GM18873 (cell line): ENCODE results near the gene CWC27.

Experiments used
- ATAC-seq: cut with Tn5 transposase; IDR thresholded peaks from one replicate; pipeline ENCODE4 v1.9.1; 2021; ENCODE audit warnings: mild to moderate bottlenecking, moderate library complexity, moderate number of reproducible peaks; ENCODE audit not compliant: unreplicated experiment, low FRiP score

CWC27 gene

DNA sequence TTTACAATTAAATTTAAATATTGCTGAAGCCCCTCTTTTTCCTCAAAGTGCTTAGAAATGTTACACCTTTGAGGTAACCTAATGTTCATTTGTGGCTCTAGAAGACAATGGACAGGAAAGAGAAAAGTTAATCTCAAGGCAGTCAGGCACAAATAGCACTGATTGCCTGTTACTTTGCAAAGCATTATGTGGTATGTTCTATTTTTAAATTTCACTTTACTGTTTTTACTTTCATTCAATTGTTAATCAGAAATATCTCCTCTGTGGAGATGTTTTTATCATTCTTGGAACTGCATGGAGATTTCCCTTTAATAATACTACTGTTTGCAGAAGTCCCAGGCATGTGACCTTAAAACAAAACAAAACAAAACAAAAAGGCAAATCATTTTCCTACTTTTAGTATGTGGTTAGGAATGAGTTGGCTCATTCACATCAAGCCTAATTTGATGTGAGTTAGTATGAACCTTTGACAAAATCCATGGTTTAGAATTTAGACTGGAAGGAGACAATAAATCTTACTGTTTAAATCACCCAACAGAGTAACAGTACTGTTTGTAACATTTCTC, 67.5 kb downstream of the CWC27 start:
- no peak for ATAC-seq

DNA sequence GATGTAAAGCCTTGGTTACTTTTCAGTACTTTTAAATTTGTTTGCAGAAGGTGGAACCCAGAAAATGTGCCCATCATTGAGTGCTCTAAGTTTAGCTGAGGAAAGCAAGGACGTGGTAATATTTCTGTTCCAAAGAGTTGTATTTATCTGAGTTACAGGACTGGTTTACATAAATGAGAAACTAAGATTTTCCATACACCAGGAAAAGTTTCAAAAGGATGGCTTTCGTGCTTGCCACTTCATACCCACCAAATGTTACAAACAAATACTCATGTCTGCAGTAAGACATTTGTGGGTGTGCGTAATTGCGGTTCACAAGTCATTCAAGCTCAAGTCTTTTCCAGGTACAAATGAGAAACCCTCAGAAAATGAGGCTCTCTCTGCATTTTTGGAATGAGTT, 68.1 kb downstream of the CWC27 start:
- ATAC-seq: no peak

DNA sequence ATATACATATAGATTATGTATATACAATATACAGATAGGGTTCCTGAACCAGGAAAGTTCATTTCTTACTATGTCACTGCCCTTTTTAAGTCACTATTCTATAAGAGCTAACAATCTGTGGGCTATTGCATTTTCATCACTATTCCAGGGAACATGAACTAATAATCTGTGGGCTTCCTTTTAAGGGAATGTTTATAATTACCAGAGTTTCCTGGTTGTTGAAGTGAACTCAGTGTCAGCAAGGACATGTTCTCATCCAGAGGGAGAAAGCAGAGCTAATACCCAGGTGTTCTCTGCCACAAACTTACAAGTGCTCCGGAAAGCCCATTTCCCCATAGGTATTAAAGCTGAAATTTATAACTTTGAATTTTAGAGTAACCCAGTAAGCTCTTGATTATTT, 69.6 kb downstream of the CWC27 start:
- ATAC-seq: no peak

DNA sequence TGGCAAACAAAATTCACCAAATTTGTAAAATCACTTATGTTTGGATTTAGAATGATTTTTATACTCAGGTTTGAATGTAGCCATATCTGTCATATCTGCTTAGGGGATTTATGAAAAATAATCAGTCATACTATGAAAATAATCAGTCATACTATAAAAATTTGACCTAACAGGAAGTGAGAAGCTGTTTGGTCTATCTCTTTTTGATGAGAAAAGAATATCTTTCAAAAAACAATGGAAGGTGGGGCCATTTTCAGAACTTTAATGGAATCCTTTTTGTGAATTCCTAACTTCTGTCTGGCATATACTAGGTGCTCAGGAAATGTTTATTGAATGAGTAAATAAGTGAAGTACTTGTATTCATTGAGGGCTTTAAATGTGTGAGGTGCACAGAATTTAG, 70.1 kb downstream of the CWC27 start:
- no peak for ATAC-seq

DNA sequence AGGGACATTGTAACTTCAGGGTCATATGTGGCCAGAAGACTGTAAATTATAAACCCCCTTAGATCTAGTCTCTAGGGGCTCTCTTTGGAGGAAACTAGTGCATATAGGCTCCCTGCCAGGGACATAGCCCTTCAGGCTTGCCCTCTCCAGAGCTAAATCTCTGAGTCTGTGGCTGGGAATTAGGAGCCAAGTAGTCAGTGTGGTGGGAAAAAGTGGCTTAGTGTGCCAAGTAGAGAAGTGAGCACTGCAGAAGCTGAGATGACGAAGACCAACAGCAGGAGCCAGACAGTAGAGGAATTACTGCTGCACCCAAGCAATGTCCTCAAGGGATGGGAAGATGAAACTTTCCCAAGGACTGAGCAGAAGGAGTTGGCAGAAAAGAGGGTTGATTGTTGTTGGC, 71.2 kb downstream of the CWC27 start:
- ATAC-seq: no peak

DNA sequence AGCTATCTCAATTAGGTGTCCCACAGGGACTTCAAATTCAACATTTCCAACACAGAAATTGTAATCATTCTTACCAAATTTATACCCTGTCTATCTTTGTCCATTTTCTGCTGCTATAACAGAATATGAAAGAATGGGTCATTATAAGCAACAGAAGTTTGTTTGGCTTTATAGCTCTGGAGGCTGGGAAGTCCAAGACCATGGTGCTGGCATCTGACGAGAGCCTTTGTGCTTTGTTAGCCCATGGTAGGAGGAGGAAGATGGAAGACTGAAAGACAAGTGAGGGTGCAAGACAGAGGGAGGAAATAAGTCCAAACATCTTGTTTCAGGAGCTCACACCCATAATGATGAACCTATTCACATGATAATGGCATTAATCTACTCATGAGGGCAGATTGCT, 72.2 kb downstream of the CWC27 start:
- ATAC-seq: no peak

GRCh38 chr5:64853777-64854176, 85.0 kb downstream of the CWC27 start:
- ATAC-seq: no peak

GRCh38 chr5:64854855-64855254, 86.1 kb downstream of the CWC27 start:
- ATAC-seq: no peak

- ATAC-seq: no peak
Measured at GRCh38 chr5:64859881-64860280, 91.2 kb downstream of the CWC27 start.

- ATAC-seq: no peak
Measured at GRCh38 chr5:64861281-64861680, 92.6 kb downstream of the CWC27 start.

DNA sequence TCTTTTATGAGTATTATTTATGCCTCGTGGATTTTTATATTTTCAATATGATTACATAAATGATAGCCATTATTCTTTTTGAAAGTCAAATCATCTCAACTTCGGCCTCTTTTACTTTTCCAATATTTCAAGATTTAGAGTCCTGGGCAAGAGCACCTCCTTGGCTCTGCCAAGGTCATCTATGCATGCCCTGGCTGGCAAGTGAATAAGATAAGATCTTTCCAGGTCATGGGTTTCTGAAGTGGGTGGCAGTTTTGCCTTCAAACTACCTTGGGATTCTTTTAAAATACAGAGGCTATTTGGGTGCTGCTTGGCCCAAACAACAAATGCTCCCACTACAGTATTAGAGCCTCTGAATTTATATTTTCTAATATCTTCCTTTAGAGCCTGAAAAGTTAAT, 95.4 kb downstream of the CWC27 start:
- ATAC-seq: no peak

DNA sequence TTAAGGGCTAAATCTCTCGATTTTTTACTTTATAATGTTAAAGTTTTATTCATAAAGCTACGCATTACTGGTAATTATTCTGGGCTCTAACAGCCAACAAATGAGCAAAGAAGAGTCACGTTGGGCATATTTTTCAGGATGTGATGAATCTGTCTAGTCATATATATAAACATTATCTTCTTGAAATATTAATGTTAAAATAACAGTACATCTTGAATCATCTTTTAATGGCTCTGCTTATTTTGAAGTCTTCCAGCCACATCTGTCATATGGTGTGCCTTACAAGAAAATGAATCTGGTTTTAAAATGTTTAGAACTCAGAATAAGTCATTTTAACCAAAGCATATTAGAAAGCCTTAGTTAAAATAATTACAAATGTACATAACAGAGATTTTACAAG, 96.9 kb downstream of the CWC27 start:
- ATAC-seq: no peak

DNA sequence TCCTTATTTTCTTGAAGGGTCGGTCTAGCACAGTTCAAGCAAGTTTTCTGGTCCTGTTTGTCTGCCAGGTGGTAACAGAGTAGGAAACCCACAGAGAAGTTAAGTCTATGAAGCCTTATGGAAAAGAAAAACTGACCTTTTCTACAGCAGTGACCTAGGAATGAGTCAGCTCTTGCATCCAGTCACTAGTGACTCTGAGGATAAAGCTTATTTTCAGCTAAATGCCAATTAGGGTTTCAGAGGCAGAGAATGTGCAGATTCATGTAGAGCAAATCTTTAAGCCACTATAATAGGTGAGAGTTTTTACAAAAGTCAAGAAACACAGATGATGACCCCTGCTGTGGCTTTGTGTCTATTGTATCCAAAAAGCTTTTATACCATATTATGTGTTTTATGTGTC, 100.7 kb downstream of the CWC27 start:
- no peak for ATAC-seq

GRCh38 chr5:64872044-64872443, 103.3 kb downstream of the CWC27 start:
- no peak for ATAC-seq

DNA sequence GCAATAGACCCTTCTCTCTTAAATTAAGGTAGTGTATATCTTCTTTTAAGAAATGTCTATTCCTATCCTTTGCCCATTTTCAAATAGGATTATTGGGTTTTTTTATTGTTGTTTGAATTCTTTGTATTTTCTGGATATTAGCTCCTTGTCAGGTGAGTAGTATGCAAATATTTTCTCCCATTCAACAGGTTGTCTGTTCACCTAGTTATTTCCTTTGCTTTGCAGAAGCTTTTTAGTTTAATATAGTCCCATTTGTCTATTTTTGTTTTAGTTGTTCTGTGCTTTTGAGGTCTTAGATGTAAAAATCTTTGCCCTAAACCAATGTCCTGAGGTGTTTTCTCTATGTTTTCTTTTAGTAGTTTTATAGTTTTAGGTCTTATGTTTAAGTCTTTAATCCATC, 104.7 kb downstream of the CWC27 start:
- no peak for ATAC-seq

DNA sequence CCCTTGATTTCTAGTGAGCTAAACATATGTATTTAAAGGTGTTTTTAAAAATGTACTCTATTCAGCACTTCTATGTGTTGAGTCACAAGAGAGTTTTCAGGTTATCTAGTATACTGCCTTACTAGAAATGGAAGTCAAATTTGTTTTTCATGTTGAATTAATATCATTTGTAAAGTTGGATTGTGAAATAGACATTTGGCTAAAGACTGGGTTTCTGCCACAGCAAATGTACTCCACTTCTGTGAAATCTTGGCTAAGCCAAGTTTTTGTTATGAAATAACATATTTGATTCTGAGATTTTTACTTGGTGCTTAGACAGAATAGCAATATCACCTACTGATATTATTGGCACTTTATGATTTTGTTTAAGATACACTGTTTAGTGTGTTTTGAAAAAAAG, 106.0 kb downstream of the CWC27 start:
- ATAC-seq: no peak

DNA sequence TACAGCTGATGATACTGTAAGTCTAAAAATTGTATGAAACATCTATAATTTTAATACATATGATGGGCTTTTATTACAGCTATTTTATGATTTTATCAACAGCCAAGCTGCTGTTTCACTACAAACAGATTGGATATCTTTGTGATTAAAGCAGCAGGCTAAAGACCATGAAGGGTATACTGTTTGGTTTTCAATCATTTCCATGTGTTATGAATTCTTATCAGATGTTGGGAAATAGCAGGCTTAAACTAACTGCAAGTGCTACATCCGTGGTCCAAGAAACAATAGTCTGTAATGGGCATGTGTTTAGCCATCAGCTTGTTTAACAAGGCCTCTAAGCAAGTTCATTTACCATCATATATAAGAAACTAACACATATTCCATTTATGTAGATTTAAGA, 107.5 kb downstream of the CWC27 start:
- no peak for ATAC-seq

DNA sequence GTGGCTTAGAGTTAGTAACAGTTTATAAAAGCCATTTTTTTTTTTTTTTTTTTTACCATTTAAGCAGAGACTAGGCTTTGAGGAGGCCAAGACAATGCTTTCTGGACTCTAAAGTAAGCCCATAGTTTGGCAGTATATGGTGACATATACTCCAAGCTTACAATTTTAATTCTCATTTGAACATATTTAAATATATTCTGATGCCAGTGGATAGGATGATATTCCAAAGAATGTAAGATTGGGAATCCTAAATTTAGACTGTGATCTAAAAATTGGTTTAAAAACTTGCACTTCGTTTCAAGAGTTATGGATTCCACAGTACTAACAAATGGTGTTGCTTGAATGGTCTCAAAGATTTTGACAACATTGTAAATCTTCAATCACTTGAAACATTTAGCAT, 112.1 kb downstream of the CWC27 start:
- ATAC-seq: no peak

- no peak for ATAC-seq
Measured at GRCh38 chr5:64883912-64884311, 115.2 kb downstream of the CWC27 start.

DNA sequence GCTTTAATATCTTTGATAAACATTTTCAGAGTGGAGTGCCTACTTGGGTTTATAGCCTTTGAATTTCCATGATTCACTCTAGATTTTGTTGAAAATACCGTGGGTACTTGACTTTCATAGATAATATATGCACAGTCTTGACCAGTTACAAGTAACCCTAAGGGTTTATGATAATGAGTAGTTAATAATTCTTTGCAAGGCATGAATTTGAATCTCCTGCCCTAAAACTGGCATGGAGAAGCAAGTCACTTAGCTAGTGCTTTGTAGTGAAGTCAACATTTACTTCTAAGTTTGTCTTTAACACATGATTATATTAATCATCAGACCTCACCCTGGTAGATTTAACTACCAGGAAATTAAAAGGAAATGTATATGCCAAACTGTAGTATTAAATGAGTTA, 115.8 kb downstream of the CWC27 start:
- no peak for ATAC-seq

DNA sequence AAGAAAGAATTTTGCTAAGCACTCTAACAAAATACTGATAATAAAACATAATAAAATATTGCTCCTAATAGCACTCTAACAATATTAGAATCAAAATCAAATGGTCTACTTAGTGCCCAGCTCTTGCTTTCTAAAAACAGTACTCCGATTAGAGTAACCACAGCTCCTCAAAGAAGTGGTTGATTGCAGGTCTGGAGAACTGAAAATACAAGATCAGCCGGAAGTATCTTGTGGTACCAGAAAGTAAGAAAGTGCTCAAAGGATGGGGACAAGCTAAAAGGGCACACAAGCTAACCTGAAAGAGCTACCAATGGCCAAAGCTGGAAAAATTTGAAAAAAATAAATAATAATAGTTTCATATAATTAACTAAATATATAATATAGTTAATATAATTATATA, 119.2 kb downstream of the CWC27 start:
- ATAC-seq: no peak

DNA sequence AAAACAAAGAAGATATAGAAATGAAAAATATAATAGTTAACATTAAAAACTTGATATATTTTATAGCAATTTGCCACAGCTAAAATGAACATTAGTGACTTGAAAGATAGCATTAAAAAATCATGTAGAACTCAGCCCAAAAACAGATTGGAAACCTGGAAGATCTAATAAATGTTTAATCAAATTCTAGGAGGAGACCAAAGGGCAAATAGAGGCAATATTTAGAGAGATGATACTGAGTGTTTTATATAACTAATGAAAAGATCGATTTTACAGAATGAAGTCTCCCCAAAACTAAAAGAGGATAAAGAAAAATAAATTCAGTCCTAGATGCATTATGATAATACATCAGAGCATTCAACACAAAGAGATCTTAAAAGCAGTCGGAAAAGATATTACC, 127.0 kb downstream of the CWC27 start:
- ATAC-seq: no peak

DNA sequence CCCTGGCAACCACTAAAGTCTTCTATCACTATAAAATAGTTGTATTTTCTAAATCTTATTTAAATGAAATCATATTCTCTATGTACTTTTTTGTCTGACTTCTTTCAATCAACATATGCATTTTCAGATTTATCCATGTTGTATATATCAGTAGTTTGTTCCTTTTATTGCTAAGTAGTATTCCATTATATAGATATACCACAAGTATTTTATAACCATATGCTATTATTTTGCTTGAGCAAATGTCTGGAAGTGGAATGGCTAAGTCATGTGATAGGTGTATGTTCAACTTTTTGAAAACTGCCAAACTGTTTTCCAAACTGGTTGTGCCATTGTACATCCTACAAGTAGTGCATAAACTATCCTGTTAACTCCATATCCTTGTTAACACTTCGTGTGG, 131.1 kb downstream of the CWC27 start:
- no peak for ATAC-seq
